HepG2 (cell line): ENCODE data around the gene MAP1LC3B. TPM values are rescaled to one million over a fixed set of nuclear protein-coding genes. Genes with fewer than 3 reads are reported as not detected.

Source experiments
- AGO2 ChIP-seq: fragments of 200-400 bp; formaldehyde crosslinking; optimal IDR thresholded peaks from 2 replicates; pipeline ENCODE3; 2017; ENCODE audit warnings: mild to moderate bottlenecking, low read depth, low read length, moderate library complexity
- DBP ChIP-seq: sonication (generic); formaldehyde crosslinking; IDR thresholded peaks from 2 replicates; pipeline ENCODE4 v1.4.0; 2020; ENCODE audit warnings: missing genetic modification reagents; ENCODE audit errors: not compliant biosample characterization
- EP300 ChIP-seq, 3 experiments: sonication (generic) in 1 of 3; formaldehyde crosslinking in 1 of 3; IDR thresholded peaks; 2 replicates each; pipeline versions ENCODE4 v1.5.1 to v1.6.1; 2011 to 2020; ENCODE audit warnings: low read depth in 2 of 3, low read length in 2 of 3, borderline replicate concordance in 1 of 3, improper control_type of control experiment in 1 of 3, mild to moderate bottlenecking in 1 of 3, missing genetic modification reagents in 1 of 3, moderate library complexity in 1 of 3
- ESRRA ChIP-seq: sonication (generic); formaldehyde crosslinking; IDR thresholded peaks from 2 replicates; pipeline ENCODE4 v1.5.1; 2020; ENCODE audit warnings: mild to moderate bottlenecking, low read depth, missing genetic modification reagents
- GPN1 ChIP-seq: sonication (generic); formaldehyde crosslinking; IDR thresholded peaks from 2 replicates; pipeline ENCODE4 v1.5.1; 2020; ENCODE audit warnings: missing genetic modification reagents, borderline replicate concordance
- IRF9 ChIP-seq: sonication (generic); formaldehyde crosslinking; IDR thresholded peaks from 2 replicates; pipeline ENCODE4 v1.8.0; 2022; ENCODE audit warnings: missing genetic modification reagents, mild to moderate bottlenecking, borderline replicate concordance
- KDM1A ChIP-seq: IDR thresholded peaks from 2 replicates; pipeline ENCODE4 v1.6.1; 2016; ENCODE audit warnings: missing compliant biosample characterization
- KLF6 ChIP-seq: IDR thresholded peaks from 2 replicates; pipeline ENCODE4 v1.8.0; 2016; ENCODE audit warnings: missing biosample characterization, missing genetic modification reagents
- KLF9 ChIP-seq: IDR thresholded peaks from 2 replicates; pipeline ENCODE4 v1.6.1; 2016; ENCODE audit warnings: low read depth
- NCOA2 ChIP-seq: sonication (generic); formaldehyde crosslinking; IDR thresholded peaks from 2 replicates; pipeline ENCODE4 v1.8.0; 2022; ENCODE audit warnings: inconsistent platforms
- NFE2L1 ChIP-seq: sonication (generic); formaldehyde crosslinking; IDR thresholded peaks from 2 replicates; pipeline ENCODE4 v1.4.0; 2020; ENCODE audit warnings: missing genetic modification reagents, mild to moderate bottlenecking, borderline replicate concordance
- NR1H2 ChIP-seq: sonication (generic); formaldehyde crosslinking; IDR thresholded peaks from 2 replicates; pipeline ENCODE4 v1.8.1; 2022; ENCODE audit warnings: low read depth, missing genetic modification reagents, borderline replicate concordance
- POGK ChIP-seq: sonication (generic); formaldehyde crosslinking; conservative IDR thresholded peaks from 2 replicates; pipeline ENCODE4 v1.8.0; 2022; ENCODE audit warnings: mild to moderate bottlenecking, moderate library complexity, missing genetic modification reagents
- RFXAP ChIP-seq: sonication (generic); formaldehyde crosslinking; IDR thresholded peaks from 2 replicates; pipeline ENCODE4 v1.4.0; 2020; ENCODE audit warnings: missing genetic modification reagents, borderline replicate concordance
- SOX13 ChIP-seq, 3 experiments: fragments of 450-650 bp in 1 of 3; sonication (generic) in 1 of 3; formaldehyde crosslinking in 1 of 3; IDR thresholded peaks in 2 of 3; conservative IDR thresholded peaks in 1 of 3; 2 replicates each; pipeline versions ENCODE4 v1.5.0 to v1.6.1; 2016 to 2020; ENCODE audit warnings: antibody characterized with exemption in 1 of 3, mild to moderate bottlenecking in 1 of 3, missing compliant biosample characterization in 1 of 3, missing genetic modification reagents in 1 of 3, moderate library complexity in 1 of 3
- TFAP4 ChIP-seq: sonication (generic); IDR thresholded peaks from 2 replicates; pipeline ENCODE4 v1.6.1; 2016; ENCODE audit warnings: low read depth, borderline replicate concordance
- ZMAT5 ChIP-seq: sonication (generic); formaldehyde crosslinking; IDR thresholded peaks from 2 replicates; pipeline ENCODE4 v1.5.0; 2020; ENCODE audit warnings: mild to moderate bottlenecking, low read depth, missing genetic modification reagents, borderline replicate concordance
- ZNF503 ChIP-seq: sonication (generic); formaldehyde crosslinking; IDR thresholded peaks from 2 replicates; pipeline ENCODE4 v1.4.0; 2020; ENCODE audit warnings: missing genetic modification reagents
- ZNF780A ChIP-seq: sonication (generic); formaldehyde crosslinking; IDR thresholded peaks from 2 replicates; pipeline ENCODE4 v1.8.0; 2022; ENCODE audit warnings: mild to moderate bottlenecking, missing genetic modification reagents, moderate library complexity
- ZSCAN31 ChIP-seq: sonication (generic); formaldehyde crosslinking; IDR thresholded peaks from 2 replicates; pipeline ENCODE4 v1.5.0; 2020; ENCODE audit warnings: low read depth, mild to moderate bottlenecking, missing genetic modification reagents
- polyA plus RNA-seq, 8 experiments: library from polyadenylated mRNA; depleted of rRNA in 3 of 8; stranded (reverse) in 7 of 8; unstranded in 1 of 8; fragments of >200 nt; fragmentation: Illumina TruSeq in 4 of 8; extraction: Trizol in 4 of 8; gene quantifications; 2 replicates each; pipeline versions ENCODE4 v1.2.1 to v1.2.3, GENCODE V29; 2011 to 2016; ENCODE audit warnings: low read depth in 4 of 8, missing spikeins in 1 of 8, mixed read lengths in 1 of 8; ENCODE audit not compliant: insufficient read depth in 1 of 8
- total RNA-seq, 5 experiments: library from RNA; depleted of rRNA; stranded (reverse); fragments of >200 nt; fragmentation: Illumina TruSeq; extraction: Trizol; gene quantifications; 2 replicates each; pipeline ENCODE4 v1.2.3, GENCODE V29; 2016; ENCODE audit warnings: low read depth in 1 of 5

The MAP1LC3B gene
- total and polyA plus RNA-seq, 2 of the 13 experiments (the other 11 are each of a cell fraction or from before 2014, with no cell fraction given): 15.7 to 37.4 TPM

- peak; percentile 84 for TF ChIP-seq ESRRA (CRISPR knock-in tag)
- TF ChIP-seq DBP (CRISPR knock-in tag): no peak
- TF ChIP-seq EP300 (IDR thresholded peaks at IDR 0.05; ENCODE audit: low read depth in 2 of 2, low read length in 2 of 2): peak in 1 of 2 experiments; percentile 57; a peak in 2 of 4 replicates
- peak; percentile 56 for TF ChIP-seq EP300 (CRISPR knock-in tag; IDR thresholded peaks at IDR 0.05; ENCODE audit: borderline replicate concordance)
- TF ChIP-seq ZMAT5 (CRISPR knock-in tag): no peak
- TF ChIP-seq SOX13 (IDR thresholded peaks at IDR 0.05): no peak
- TF ChIP-seq SOX13 (CRISPR knock-in tag; conservative IDR thresholded peaks at IDR 0.05 in 1 of 2, IDR thresholded peaks at IDR 0.05 in 1 of 2): peak in 1 of 2 experiments; percentile 77; a peak in 2 of 4 replicates
- TF ChIP-seq ZSCAN31 (CRISPR knock-in tag): peak; percentile 88
- TF ChIP-seq TFAP4: peak; percentile 31; the same call in 1 of the 2 replicates
- TF ChIP-seq KLF9 (CRISPR knock-in tag): no peak; the same call in 1 of the 2 replicates
- TF ChIP-seq IRF9: peak; percentile 85; the same call in 1 of the 2 replicates
- TF ChIP-seq ZNF780A (CRISPR knock-in tag): no peak; the same call in 1 of the 2 replicates
- TF ChIP-seq NCOA2: peak; percentile 82
- TF ChIP-seq KLF6 (CRISPR knock-in tag): peak; percentile 93
- peak; percentile 44; the same call in 1 of the 2 replicates for TF ChIP-seq ZNF503
- 0 out of 2 replicates have a peak, but pooled peaks have one; percentile 60 for TF ChIP-seq RFXAP (CRISPR knock-in tag)
- peak; percentile 27; the same call in 1 of the 2 replicates for TF ChIP-seq NR1H2 (CRISPR knock-in tag)
- no peak for TF ChIP-seq NFE2L1 (CRISPR knock-in tag)
- peak; percentile 89 for TF ChIP-seq KDM1A (CRISPR knock-in tag)
- peak; percentile 70 for TF ChIP-seq POGK (CRISPR knock-in tag)
- peak; percentile 82; the same call in 1 of the 2 replicates for TF ChIP-seq GPN1 (CRISPR knock-in tag)
- peak; percentile 83 for TF ChIP-seq AGO2
Observed at GRCh38 chr16:87383505-87384161, 8.5 kb upstream of the MAP1LC3B start, which contains the start of gene FBXO31 (continued).
